NCI-H345 (cell line): ENCODE data around the gene SMAD3.
A peak's percentile ranks its signal among the peaks of the same experiment; 100 is the strongest.
"Not testable (repeated sequence)": the region's sequence is repeated elsewhere in the genome, so short reads cannot be mapped to it uniquely, and the experiment has no call there.

Experiments used
- DNase-seq: peaks from one replicate; lab custom pipeline; 2025; lab: John Stamatoyannopoulos, UW

The SMAD3 gene

GRCh38 chr15:67065531-67066005 is at the start of gene SMAD3:
Gene SMAD3, plus strand, starts transcription at chr15:67065602. Its CDS starts 553 bp downstream, at chr15:67066155.
- DNase-seq: peak; percentile 38

GRCh38 chr15:67017311-67017710 is 48.1 kb upstream of the SMAD3 start:
- DNase-seq: no peak

- no peak for DNase-seq
Observed at GRCh38 chr15:67018026-67018425, 47.4 kb upstream of the SMAD3 start.

- no peak for DNase-seq
Observed at GRCh38 chr15:67018441-67018840, 47.0 kb upstream of the SMAD3 start.

- DNase-seq: no peak
Observed at GRCh38 chr15:67019069-67019468, 46.3 kb upstream of the SMAD3 start.

- no peak for DNase-seq
Observed at GRCh38 chr15:67019884-67020520, 45.4 kb upstream of the SMAD3 start.

- DNase-seq: not testable (repeated sequence)
Observed at GRCh38 chr15:67020668-67021067, 44.7 kb upstream of the SMAD3 start.

GRCh38 chr15:67021455-67021854 is 43.9 kb upstream of the SMAD3 start:
- no peak for DNase-seq

GRCh38 chr15:67022587-67023105 is 42.8 kb upstream of the SMAD3 start:
- no peak for DNase-seq

- DNase-seq: peak; percentile 64
Observed at GRCh38 chr15:67023517-67024313, 41.7 kb upstream of the SMAD3 start.

GRCh38 chr15:67024314-67024997 is 40.9 kb upstream of the SMAD3 start:
- DNase-seq: peak; percentile 28

- no peak for DNase-seq
Observed at GRCh38 chr15:67024998-67025368, 40.4 kb upstream of the SMAD3 start.

GRCh38 chr15:67025719-67026609 is 39.4 kb upstream of the SMAD3 start:
- DNase-seq: no peak

GRCh38 chr15:67026610-67026967 is 38.8 kb upstream of the SMAD3 start:
- DNase-seq: no peak

- DNase-seq: not testable (repeated sequence)
Observed at GRCh38 chr15:67028440-67028839, 37.0 kb upstream of the SMAD3 start.

GRCh38 chr15:67030036-67030762 is 35.2 kb upstream of the SMAD3 start:
- peak; percentile 87 for DNase-seq

GRCh38 chr15:67031331-67031730 is 34.1 kb upstream of the SMAD3 start:
- no peak for DNase-seq

GRCh38 chr15:67032608-67033007 is 32.8 kb upstream of the SMAD3 start:
- DNase-seq: no peak

- no peak for DNase-seq
Observed at GRCh38 chr15:67033012-67033411, 32.4 kb upstream of the SMAD3 start.

GRCh38 chr15:67033571-67034044 is 31.8 kb upstream of the SMAD3 start:
- no peak for DNase-seq

GRCh38 chr15:67035886-67036285 is 29.5 kb upstream of the SMAD3 start:
- DNase-seq: no peak
